Activated naive CD4-positive, alpha-beta T cell treated with anti-CD3 and anti-CD28 coated beads for 36 hours (primary cell): ENCODE results near the gene ZNF98. TPM values are rescaled to one million over a fixed set of nuclear protein-coding genes. Genes with fewer than 3 reads are reported as not detected.

Experiments used
- CTCF ChIA-PET: fragments of 350-600 bp; sonication (Branson Sonifier 250); formaldehyde crosslinking; loops from one replicate; lab custom pipeline; 2021; ENCODE audit warnings: antibody characterized with exemption; lab: Charles Lee
- DNase-seq: peaks from one replicate; pipeline ENCODE4 v3.0.0-alpha.2; 2020
- H3K27ac Mint-ChIP-seq: one replicate; pipeline ENCODE4 v1.8.0; 2021; ENCODE audit warnings: mild to moderate bottlenecking, mixed read lengths
- H3K27me3 Mint-ChIP-seq: one replicate; pipeline ENCODE4 v1.8.0; 2021; ENCODE audit warnings: low read depth, mixed read lengths
- H3K36me3 Mint-ChIP-seq: one replicate; pipeline ENCODE4 v1.8.0; 2021; ENCODE audit warnings: low read depth, mixed read lengths
- H3K4me1 Mint-ChIP-seq: one replicate; pipeline ENCODE4 v1.8.0; 2021; ENCODE audit warnings: low read depth, mixed read lengths
- H3K4me3 Mint-ChIP-seq: one replicate; pipeline ENCODE4 v1.8.0; 2021; ENCODE audit warnings: mild to moderate bottlenecking, moderate library complexity, mixed read lengths
- H3K9me3 Mint-ChIP-seq: one replicate; pipeline ENCODE4 v1.8.0; 2021; ENCODE audit warnings: mixed read lengths
- intact Hi-C: fragments of 100-400 bp; cut with micrococcal nuclease; formaldehyde crosslinking; loops from one replicate; pipeline ENCODE4 v1.15.1; 2023
- total RNA-seq, 2 experiments: library from RNA; stranded (reverse); gene quantifications; one replicate each; pipeline ENCODE4 v1.2.3, GENCODE V29; 2021

ZNF98 gene
- not detected for total RNA-seq

- Mint-ChIP-seq H3K4me1 (peaks cover 2% of the 10 kb centered on the region), H3K4me3 (no peak within 1 kb of the TSS), H3K27ac (no peak within 1 kb of the TSS), H3K9me3 (peaks cover 28% of the 10 kb centered on the region), H3K36me3 (peaks cover 9% of the 10 kb centered on the region), H3K27me3 (peaks cover 9% of the 10 kb centered on the region)
- CTCF ChIA-PET: no interaction called here
- no peak for DNase-seq
- intact Hi-C loops: no loop called here
Observed at GRCh38 chr19:22422211-22422610, at the start of gene ZNF98. Gene ZNF98 (minus strand): TSS chr19:22422346. CDS start chr19:22422224, 122 bp downstream.

GRCh38 chr19:22446605-22447004, 24.5 kb upstream of the ZNF98 start:
- H3K36me3 Mint-ChIP-seq: peaks cover 5% of the 10 kb centered on the region
- H3K4me1 Mint-ChIP-seq: no peaks in the 10 kb centered on the region
- CTCF ChIA-PET: no interaction called here
- intact Hi-C loops: no loop called here
- peaks cover 30% of the 10 kb centered on the region for H3K9me3 Mint-ChIP-seq
- H3K27ac Mint-ChIP-seq: no peak overlapping the region
- no peaks in the 10 kb centered on the region for H3K27me3 Mint-ChIP-seq
- DNase-seq: no peak
- no peak overlapping the region for H3K4me3 Mint-ChIP-seq

GRCh38 chr19:22438011-22438410, 15.9 kb upstream of the ZNF98 start:
- H3K4me3 Mint-ChIP-seq: no peak overlapping the region
- intact Hi-C loops: no loop called here
- H3K9me3 Mint-ChIP-seq: peaks cover 25% of the 10 kb centered on the region
- H3K36me3 Mint-ChIP-seq: no peaks in the 10 kb centered on the region
- CTCF ChIA-PET: no interaction called here
- H3K27ac Mint-ChIP-seq: no peak overlapping the region
- DNase-seq: no peak
- H3K4me1 Mint-ChIP-seq: no peaks in the 10 kb centered on the region
- no peaks in the 10 kb centered on the region for H3K27me3 Mint-ChIP-seq

- Mint-ChIP-seq H3K4me3 (no peak overlapping the region), H3K27ac (no peak overlapping the region), H3K36me3 (peaks cover 11% of the 10 kb centered on the region), H3K4me1 (no peaks in the 10 kb centered on the region), H3K9me3 (peaks cover 12% of the 10 kb centered on the region), H3K27me3 (peaks cover 11% of the 10 kb centered on the region)
- intact Hi-C loops: no loop called here
- CTCF ChIA-PET: interaction anchor here (0.7 kb wide), 1 partner anchor 355 kb away, joined by 4 read pairs; no protein-coding TSS in a partner anchor
- DNase-seq: no peak
Observed at GRCh38 chr19:22427960-22428913, 6.1 kb upstream of the ZNF98 start.

- Mint-ChIP-seq H3K36me3 (peaks cover 11% of the 10 kb centered on the region), H3K27ac (no peak overlapping the region), H3K4me3 (no peak overlapping the region), H3K9me3 (peaks cover 12% of the 10 kb centered on the region), H3K27me3 (peaks cover 11% of the 10 kb centered on the region), H3K4me1 (no peaks in the 10 kb centered on the region)
- intact Hi-C loops: no loop called here
- CTCF ChIA-PET: no interaction called here
- no peak for DNase-seq
Observed at GRCh38 chr19:22427547-22427946, 5.4 kb upstream of the ZNF98 start.

- Mint-ChIP-seq H3K4me3 (no peak overlapping the region), H3K36me3 (peaks cover 13% of the 10 kb centered on the region), H3K27me3 (peaks cover 14% of the 10 kb centered on the region), H3K9me3 (peaks cover 16% of the 10 kb centered on the region), H3K27ac (no peak overlapping the region), H3K4me1 (peaks cover 2% of the 10 kb centered on the region)
- DNase-seq: no peak
- CTCF ChIA-PET: no interaction called here
- intact Hi-C loops: no loop called here
Observed at GRCh38 chr19:22426901-22427300, 4.8 kb upstream of the ZNF98 start.

GRCh38 chr19:22421797-22422196, 349 bp downstream of the ZNF98 start:
- peaks cover 5% of the 10 kb centered on the region for H3K27me3 Mint-ChIP-seq
- intact Hi-C loops: no loop called here
- peaks cover 28% of the 10 kb centered on the region for H3K9me3 Mint-ChIP-seq
- H3K36me3 Mint-ChIP-seq: peaks cover 9% of the 10 kb centered on the region
- no peak overlapping the region for H3K27ac Mint-ChIP-seq
- H3K4me3 Mint-ChIP-seq: no peak overlapping the region
- peaks cover 2% of the 10 kb centered on the region for H3K4me1 Mint-ChIP-seq
- CTCF ChIA-PET: no interaction called here
- DNase-seq: no peak

GRCh38 chr19:22354665-22355064, 67.5 kb downstream of the ZNF98 start:
- peaks cover 16% of the 10 kb centered on the region for H3K9me3 Mint-ChIP-seq
- DNase-seq: no peak
- CTCF ChIA-PET: no interaction called here
- no peaks in the 10 kb centered on the region for H3K36me3 Mint-ChIP-seq
- no peak overlapping the region for H3K4me3 Mint-ChIP-seq
- H3K27me3 Mint-ChIP-seq: no peaks in the 10 kb centered on the region
- H3K4me1 Mint-ChIP-seq: no peaks in the 10 kb centered on the region
- intact Hi-C loops: no loop called here
- H3K27ac Mint-ChIP-seq: no peak overlapping the region

Other genes starting within 250 kb of the ZNF98 start
- not detected for gene ZNF676, start 225.4 kb downstream of the ZNF98 start, total RNA-seq
- not detected for gene ZNF729, start 135.9 kb downstream of the ZNF98 start, total RNA-seq
- gene ZNF492, start 212.0 kb upstream of the ZNF98 start, total RNA-seq: 1 to 10 TPM; 1.6 to 2.0 TPM